PC-3 (cell line): ENCODE results near the gene RAD51AP1.

Experiments used
- CTCF ChIP-seq: fragments of 300-600 bp; sonication (generic); conservative IDR thresholded peaks from 2 replicates; pipeline ENCODE4 v1.5.1; 2017; ENCODE audit warnings: antibody characterized with exemption, low read depth, mild to moderate bottlenecking, low read length
- EZH2 ChIP-seq: fragments of 300-600 bp; sonication (generic); IDR thresholded peaks from one replicate; pipeline ENCODE4 v1.6.1; 2017; ENCODE audit warnings: antibody characterized with exemption, mild to moderate bottlenecking, low read length; ENCODE audit not compliant: unreplicated experiment

GRCh38 chr12:4496145-4496838 lies 42.4 kb upstream of the RAD51AP1 start:
- no peak for TF ChIP-seq CTCF
- TF ChIP-seq EZH2: no peak
